Endodermal cell (in vitro differentiated cells): ENCODE measurements around the gene PRDM16. TPM values are rescaled to one million over a fixed set of nuclear protein-coding genes. Genes with fewer than 3 reads are reported as not detected.

Experiments
- DNase-seq: peaks from one replicate; pipeline ENCODE4 v3.0.0-alpha.2; 2017
- H3K27ac ChIP-seq: 2 replicates; pipeline ENCODE4 v1.5.1; 2013; ENCODE audit warnings: mild to moderate bottlenecking, low read depth, low read length, moderate library complexity
- H3K27me3 ChIP-seq: 2 replicates; pipeline ENCODE4 v1.6.1; 2013; ENCODE audit warnings: mild to moderate bottlenecking, low read length, moderate library complexity; ENCODE audit not compliant: insufficient read depth, control insufficient read depth, poor library complexity, severe bottlenecking
- H3K36me3 ChIP-seq: 2 replicates; pipeline ENCODE4 v1.7.0; 2013; ENCODE audit warnings: mild to moderate bottlenecking, low read length, moderate library complexity; ENCODE audit not compliant: control insufficient read depth, insufficient read depth
- H3K4me1 ChIP-seq: one replicate; pipeline ENCODE4 v1.7.0; 2013; ENCODE audit warnings: low read length; ENCODE audit not compliant: control insufficient read depth, insufficient read depth
- H3K4me3 ChIP-seq: 2 replicates; pipeline ENCODE4 v1.5.1; 2013; ENCODE audit warnings: mild to moderate bottlenecking, low read length, moderate library complexity
- H3K9ac ChIP-seq: 2 replicates; pipeline ENCODE4 v1.6.1; 2013; ENCODE audit warnings: mild to moderate bottlenecking, low read length, moderate library complexity; ENCODE audit not compliant: poor library complexity, severe bottlenecking; ENCODE audit errors: extremely low read depth
- H3K9me3 ChIP-seq: 2 replicates; pipeline ENCODE4 v1.6.1; 2013; ENCODE audit warnings: mild to moderate bottlenecking, low read length, moderate library complexity; ENCODE audit not compliant: control insufficient read depth
- H3K27ac Mint-ChIP-seq: 2 replicates; pipeline ENCODE4 v1.8.0; 2020; ENCODE audit warnings: mixed read lengths
- H3K27me3 Mint-ChIP-seq: 2 replicates; pipeline ENCODE4 v1.8.0; 2021; ENCODE audit warnings: mild to moderate bottlenecking, mixed read lengths; ENCODE audit not compliant: insufficient read depth
- H3K36me3 Mint-ChIP-seq: 2 replicates; pipeline ENCODE4 v1.8.0; 2020; ENCODE audit warnings: low read depth, mixed read lengths
- H3K4me1 Mint-ChIP-seq: 2 replicates; pipeline ENCODE4 v1.8.0; 2020; ENCODE audit warnings: mixed read lengths
- H3K4me3 Mint-ChIP-seq: 2 replicates; pipeline ENCODE4 v1.8.0; 2020; ENCODE audit warnings: mild to moderate bottlenecking, moderate library complexity, mixed read lengths
- H3K9me3 Mint-ChIP-seq: 2 replicates; pipeline ENCODE4 v1.8.0; 2020; ENCODE audit warnings: mild to moderate bottlenecking, mixed read lengths
- CTCF ChIP-seq: fragments of 200-600 bp; sonication (generic); conservative IDR thresholded peaks from 2 replicates; pipeline ENCODE4 v1.5.0; 2021; ENCODE audit warnings: antibody characterized with exemption, mild to moderate bottlenecking
- WGBS, 2 experiments: methylation state at CpG; one replicate each; pipeline versions ENCODE4 v1.1.5 to v1.1.7; 2013; ENCODE audit warnings: missing lambda C conversion rate in 2 of 2, mixed read lengths in 1 of 2; ENCODE audit not compliant: insufficient coverage in 1 of 2, insufficient read length in 1 of 2; 5-methylcytosine and 5-hydroxymethylcytosine counted together
- total RNA-seq, 2 donors: library from RNA; stranded (reverse); fragmentation: NEBNext Ultra II Directional in 1 of 2; extraction: Animal tissue kit (Norgen Biotek cat#: 25700) in 1 of 2; gene quantifications; 2 replicates in 1 of 2; 3 replicates in 1 of 2; pipeline ENCODE4 v1.2.1, GENCODE V29; 2021

The PRDM16 gene
- total RNA-seq, 2 donors from 2014 or later, result 2.1 to 4.0 TPM

DNA sequence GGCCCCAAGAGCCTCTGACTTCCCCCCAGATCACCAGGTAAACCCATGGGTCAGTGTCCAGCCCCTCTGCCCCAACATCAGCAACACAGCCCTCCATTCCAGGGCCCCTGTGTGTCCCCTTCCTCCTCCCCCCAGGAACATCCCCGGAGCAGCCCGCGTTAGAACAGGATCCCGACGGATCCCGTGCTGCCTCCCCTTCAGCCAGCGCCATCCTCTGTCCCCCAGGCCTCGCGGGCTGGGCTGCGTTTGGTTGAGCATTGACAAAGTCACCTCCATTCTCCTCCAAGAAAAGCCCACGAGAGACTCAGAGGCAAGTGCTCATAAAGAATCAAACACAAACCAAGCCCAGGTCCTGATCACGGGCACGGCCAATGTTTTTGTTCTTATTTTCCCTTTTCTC is 225.4 kb downstream of the PRDM16 start:
- Mint-ChIP-seq H3K27me3 (no peaks in the 10 kb centered on the region), H3K27ac (no peak overlapping the region), H3K4me3 (no peak overlapping the region), H3K4me1 (no peaks in the 10 kb centered on the region), H3K36me3 (no peaks in the 10 kb centered on the region), H3K9me3 (no peaks in the 10 kb centered on the region)
- Histone ChIP-seq H3K9ac (no peak overlapping the region), H3K27me3 (no peaks in the 10 kb centered on the region), H3K27ac (no peak overlapping the region), H3K4me3 (no peak overlapping the region), H3K9me3 (no peaks in the 10 kb centered on the region), H3K4me1 (no peaks in the 10 kb centered on the region), H3K36me3 (no peaks in the 10 kb centered on the region)
- TF ChIP-seq CTCF, result no peak
- WGBS, 2 experiments, result 93% methylated on average over 10 to 13 of the region's 13 CpGs
- no peak for DNase-seq

- no peaks in the 10 kb centered on the region for H3K9me3 ChIP-seq
- H3K4me1 Mint-ChIP-seq, result no peaks in the 10 kb centered on the region
- no peak overlapping the region for H3K4me3 Mint-ChIP-seq
- no peaks in the 10 kb centered on the region for H3K27me3 ChIP-seq
- H3K27ac Mint-ChIP-seq, result no peak overlapping the region
- no peaks in the 10 kb centered on the region for H3K27me3 Mint-ChIP-seq
- WGBS, 2 experiments, result 85 to 91% methylated on average over 9 to 11 of the region's 12 CpGs
- no peak overlapping the region for H3K9ac ChIP-seq
- no peaks in the 10 kb centered on the region for H3K4me1 ChIP-seq
- no peaks in the 10 kb centered on the region for H3K36me3 Mint-ChIP-seq
- DNase-seq, result no peak
- H3K4me3 ChIP-seq, result no peak overlapping the region
- no peaks in the 10 kb centered on the region for H3K36me3 ChIP-seq
- no peak overlapping the region for H3K27ac ChIP-seq
- no peaks in the 10 kb centered on the region for H3K9me3 Mint-ChIP-seq
- TF ChIP-seq CTCF, result no peak
Measured at GRCh38 chr1:3295846-3296245, 226.8 kb downstream of the PRDM16 start.

DNA sequence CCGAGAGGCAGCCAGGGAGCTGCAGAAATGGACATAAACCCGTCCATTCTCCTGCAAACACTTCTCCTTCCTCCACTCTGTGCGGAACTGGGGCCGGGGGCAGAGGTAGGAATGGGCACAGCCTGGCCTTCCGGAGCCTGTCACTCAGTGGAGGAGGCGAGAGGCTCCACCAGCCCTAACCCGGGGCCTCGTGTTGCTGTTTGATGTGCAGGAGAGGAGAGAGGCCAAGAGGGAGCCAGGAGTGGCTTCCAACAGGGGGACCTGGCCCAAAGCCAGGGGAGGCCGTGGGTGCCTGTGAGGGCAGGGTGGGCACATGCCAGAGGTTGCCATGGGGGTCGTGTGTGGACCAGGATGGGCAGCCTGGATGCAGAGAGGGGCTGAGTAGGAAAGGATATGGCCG is 227.3 kb downstream of the PRDM16 start:
- no peak for DNase-seq
- Histone ChIP-seq H3K27me3 (no peaks in the 10 kb centered on the region), H3K36me3 (no peaks in the 10 kb centered on the region), H3K4me3 (no peak overlapping the region), H3K27ac (no peak overlapping the region), H3K4me1 (no peaks in the 10 kb centered on the region), H3K9me3 (no peaks in the 10 kb centered on the region), H3K9ac (no peak overlapping the region)
- no peak overlapping the region for H3K27ac Mint-ChIP-seq
- no peaks in the 10 kb centered on the region for H3K27me3 Mint-ChIP-seq
- no peaks in the 10 kb centered on the region for H3K4me1 Mint-ChIP-seq
- no peak overlapping the region for H3K4me3 Mint-ChIP-seq
- no peak for TF ChIP-seq CTCF
- no peaks in the 10 kb centered on the region for H3K36me3 Mint-ChIP-seq
- 77 to 87% methylated on average over 7 to 11 of the region's 11 CpGs for WGBS, 2 experiments
- H3K9me3 Mint-ChIP-seq, result no peaks in the 10 kb centered on the region
